ENCODE data around the gene GOLGA6A.
"Not testable (repeated sequence)": the region's sequence is repeated elsewhere in the genome, so short reads cannot be mapped to it uniquely, and the experiment has no call there.

The GOLGA6A gene

GRCh38 chr15:74052271-74053260 lies 29.8 kb downstream of the GOLGA6A start:
- DNase-seq = not testable (repeated sequence)

- no peak for DNase-seq
Measured at GRCh38 chr15:74050556-74051234, 31.7 kb downstream of the GOLGA6A start.

- DNase-seq = no peak
Measured at GRCh38 chr15:74050127-74050526, 32.2 kb downstream of the GOLGA6A start.

- DNase-seq = no peak
Measured at GRCh38 chr15:74046275-74046674, 36.1 kb downstream of the GOLGA6A start.

- no peak for DNase-seq
Measured at GRCh38 chr15:74045636-74046274, 36.6 kb downstream of the GOLGA6A start.

- DNase-seq = no peak
Measured at GRCh38 chr15:74045184-74045583, 37.2 kb downstream of the GOLGA6A start.

GRCh38 chr15:74044267-74045110 lies 37.9 kb downstream of the GOLGA6A start:
- DNase-seq = no peak

GRCh38 chr15:74043425-74044266 lies 38.7 kb downstream of the GOLGA6A start:
- no peak for DNase-seq

- no peak for DNase-seq
Measured at GRCh38 chr15:74042603-74043424, 39.5 kb downstream of the GOLGA6A start.

GRCh38 chr15:74041777-74042435 lies 40.4 kb downstream of the GOLGA6A start:
- DNase-seq = no peak

- no peak for DNase-seq
Measured at GRCh38 chr15:74041311-74041756, 41.0 kb downstream of the GOLGA6A start.

GRCh38 chr15:74040109-74040850 lies 42.1 kb downstream of the GOLGA6A start:
- no peak for DNase-seq

- DNase-seq = no peak
Measured at GRCh38 chr15:74039656-74040010, 42.7 kb downstream of the GOLGA6A start.

- DNase-seq = no peak
Measured at GRCh38 chr15:74038707-74039655, 43.4 kb downstream of the GOLGA6A start.

- no peak for DNase-seq
Measured at GRCh38 chr15:74037171-74038117, 44.9 kb downstream of the GOLGA6A start.

GRCh38 chr15:74036271-74037170 lies 45.8 kb downstream of the GOLGA6A start:
- DNase-seq = no peak

Data from CD4-positive, alpha-beta T cell treated with Interleukin-21 for 1 hour (primary cell).